ENCODE data around the gene NR3C2.

NR3C2 gene

DNA sequence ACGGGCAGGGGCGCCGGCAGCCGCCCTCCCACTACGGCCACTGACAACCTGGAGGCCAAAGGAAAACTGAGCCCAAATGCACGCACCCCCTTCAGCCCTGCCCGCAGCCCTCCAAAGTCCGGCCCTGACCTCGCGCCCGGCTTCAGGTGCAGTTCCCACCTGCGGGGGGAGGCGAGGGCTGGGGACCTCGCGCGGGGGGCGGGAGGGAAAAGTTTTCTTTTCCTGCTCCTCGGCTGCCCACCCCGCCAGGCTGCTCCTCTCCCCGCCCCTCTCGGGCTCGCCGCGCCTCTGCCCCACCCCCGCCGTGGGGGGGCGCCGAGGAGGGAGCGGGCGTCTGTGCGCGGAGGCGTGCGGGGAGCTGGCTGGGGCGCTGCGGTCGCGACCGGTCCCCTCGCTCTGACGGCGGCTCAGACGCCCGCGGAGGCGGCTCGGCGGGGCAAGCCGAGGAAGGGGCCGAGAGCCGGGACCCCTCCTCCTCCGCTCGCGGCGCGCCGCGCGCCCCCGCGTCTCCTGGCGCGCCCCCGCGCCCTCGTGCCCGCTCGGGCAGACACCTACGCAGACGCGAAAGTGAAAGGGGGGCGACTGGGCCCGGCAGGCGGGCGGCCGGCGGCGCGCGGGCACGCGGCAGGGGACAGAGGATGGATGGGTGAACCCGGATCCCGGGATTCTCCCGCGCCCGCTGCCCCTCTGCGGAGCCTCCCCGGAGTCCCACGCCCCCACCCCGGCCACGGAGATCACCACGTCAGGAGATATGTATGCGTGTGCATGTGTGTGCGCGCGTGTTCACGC is 3.1 kb upstream of the NR3C2 start:
- DNase-seq (ENCODE audit: low read depth) = no peak
- H3K4me3 ChIP-seq (ENCODE audit: control insufficient read depth, low read depth, low read length) = peak overlapping the region; percentile 41
- TF ChIP-seq, protein P1, sequence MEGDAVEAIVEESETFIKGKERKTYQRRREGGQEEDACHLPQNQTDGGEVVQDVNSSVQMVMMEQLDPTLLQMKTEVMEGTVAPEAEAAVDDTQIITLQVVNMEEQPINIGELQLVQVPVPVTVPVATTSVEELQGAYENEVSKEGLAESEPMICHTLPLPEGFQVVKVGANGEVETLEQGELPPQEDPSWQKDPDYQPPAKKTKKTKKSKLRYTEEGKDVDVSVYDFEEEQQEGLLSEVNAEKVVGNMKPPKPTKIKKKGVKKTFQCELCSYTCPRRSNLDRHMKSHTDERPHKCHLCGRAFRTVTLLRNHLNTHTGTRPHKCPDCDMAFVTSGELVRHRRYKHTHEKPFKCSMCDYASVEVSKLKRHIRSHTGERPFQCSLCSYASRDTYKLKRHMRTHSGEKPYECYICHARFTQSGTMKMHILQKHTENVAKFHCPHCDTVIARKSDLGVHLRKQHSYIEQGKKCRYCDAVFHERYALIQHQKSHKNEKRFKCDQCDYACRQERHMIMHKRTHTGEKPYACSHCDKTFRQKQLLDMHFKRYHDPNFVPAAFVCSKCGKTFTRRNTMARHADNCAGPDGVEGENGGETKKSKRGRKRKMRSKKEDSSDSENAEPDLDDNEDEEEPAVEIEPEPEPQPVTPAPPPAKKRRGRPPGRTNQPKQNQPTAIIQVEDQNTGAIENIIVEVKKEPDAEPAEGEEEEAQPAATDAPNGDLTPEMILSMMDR (IDR thresholded peaks at IDR 0.05; ENCODE audit: control insufficient read depth, insufficient read depth, low read depth, low read length, missing control alignments) = no peak

- DNase-seq (ENCODE audit: low read depth) = no peak
- TF ChIP-seq, protein P1 (IDR thresholded peaks at IDR 0.05; ENCODE audit: control insufficient read depth, insufficient read depth, low read depth, low read length, missing control alignments) = no peak
- peak overlapping the region; percentile 41 for H3K4me3 ChIP-seq (ENCODE audit: control insufficient read depth, low read depth, low read length)
These were observed 2.3 kb upstream of the NR3C2 start for GRCh38 chr4:148444296-148445070.

- no peak for DNase-seq (ENCODE audit: low read depth)
- H3K4me3 ChIP-seq (ENCODE audit: control insufficient read depth, low read depth, low read length) = peak overlapping the region; percentile 90
- TF ChIP-seq, protein P1 (IDR thresholded peaks at IDR 0.05; ENCODE audit: control insufficient read depth, insufficient read depth, low read depth, low read length, missing control alignments) = no peak
These were observed 1.5 kb upstream of the NR3C2 start for GRCh38 chr4:148443512-148444295.

GRCh38 chr4:148442832-148443511 is 758 bp upstream of the NR3C2 start:
- no peak for DNase-seq (ENCODE audit: low read depth)
- TF ChIP-seq, protein P1 (IDR thresholded peaks at IDR 0.05; ENCODE audit: control insufficient read depth, insufficient read depth, low read depth, low read length, missing control alignments) = no peak
- H3K4me3 ChIP-seq (ENCODE audit: control insufficient read depth, low read depth, low read length) = peak overlapping the region; percentile 90

- peak overlapping the region; percentile 90 for H3K4me3 ChIP-seq (ENCODE audit: control insufficient read depth, low read depth, low read length)
- no peak for DNase-seq (ENCODE audit: low read depth)
- TF ChIP-seq, protein P1 (IDR thresholded peaks at IDR 0.05; ENCODE audit: control insufficient read depth, insufficient read depth, low read depth, low read length, missing control alignments) = no peak
These were observed 609 bp downstream of the NR3C2 start for GRCh38 chr4:148441624-148441985.

DNA sequence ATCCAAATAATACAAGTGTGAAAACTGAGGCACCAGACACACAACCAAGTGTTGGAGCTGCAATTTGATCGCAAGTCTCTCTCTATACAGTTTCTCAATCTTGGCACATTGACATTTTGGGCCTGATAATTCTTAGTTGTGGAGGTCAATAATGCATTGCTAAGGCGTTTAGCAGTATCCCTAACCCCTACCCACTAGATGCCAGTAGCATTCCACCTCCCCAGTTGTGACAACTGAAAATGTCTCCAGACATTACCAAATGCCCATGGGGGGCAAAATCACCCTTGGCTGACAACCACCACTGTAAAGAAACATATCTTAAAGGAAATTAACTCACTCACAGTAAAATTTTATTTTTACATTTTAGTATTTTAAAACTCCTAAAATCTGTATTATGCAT is 4.2 kb downstream of the NR3C2 start:
- no peak for DNase-seq (ENCODE audit: low read depth)
- TF ChIP-seq, protein P1 (IDR thresholded peaks at IDR 0.05; ENCODE audit: control insufficient read depth, insufficient read depth, low read depth, low read length, missing control alignments) = no peak
- no peak overlapping the region for H3K4me3 ChIP-seq (ENCODE audit: control insufficient read depth, low read depth, low read length)
